ENCODE measurements around the gene PJA2. TPM values are rescaled to one million over a fixed set of nuclear protein-coding genes. Genes with fewer than 3 reads are reported as not detected.

PJA2 gene
- total RNA-seq, 2 experiments from 2014 or later, result 88.8 to 92.9 TPM

GRCh38 chr5:109313127-109313526 is 96.6 kb downstream of the PJA2 start:
- no peaks in the 10 kb centered on the region for H3K9me3 ChIP-seq (ENCODE audit: control insufficient read depth in 1 of 2, insufficient read depth in 1 of 2, low read length in 2 of 2)
- TF ChIP-seq, protein P1, sequence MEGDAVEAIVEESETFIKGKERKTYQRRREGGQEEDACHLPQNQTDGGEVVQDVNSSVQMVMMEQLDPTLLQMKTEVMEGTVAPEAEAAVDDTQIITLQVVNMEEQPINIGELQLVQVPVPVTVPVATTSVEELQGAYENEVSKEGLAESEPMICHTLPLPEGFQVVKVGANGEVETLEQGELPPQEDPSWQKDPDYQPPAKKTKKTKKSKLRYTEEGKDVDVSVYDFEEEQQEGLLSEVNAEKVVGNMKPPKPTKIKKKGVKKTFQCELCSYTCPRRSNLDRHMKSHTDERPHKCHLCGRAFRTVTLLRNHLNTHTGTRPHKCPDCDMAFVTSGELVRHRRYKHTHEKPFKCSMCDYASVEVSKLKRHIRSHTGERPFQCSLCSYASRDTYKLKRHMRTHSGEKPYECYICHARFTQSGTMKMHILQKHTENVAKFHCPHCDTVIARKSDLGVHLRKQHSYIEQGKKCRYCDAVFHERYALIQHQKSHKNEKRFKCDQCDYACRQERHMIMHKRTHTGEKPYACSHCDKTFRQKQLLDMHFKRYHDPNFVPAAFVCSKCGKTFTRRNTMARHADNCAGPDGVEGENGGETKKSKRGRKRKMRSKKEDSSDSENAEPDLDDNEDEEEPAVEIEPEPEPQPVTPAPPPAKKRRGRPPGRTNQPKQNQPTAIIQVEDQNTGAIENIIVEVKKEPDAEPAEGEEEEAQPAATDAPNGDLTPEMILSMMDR (IDR thresholded peaks at IDR 0.05), result no peak
- no peak overlapping the region for H3K4me3 Mint-ChIP-seq
- H3K27me3 Mint-ChIP-seq, result no peaks in the 10 kb centered on the region
- no peaks in the 10 kb centered on the region for H3K9me3 Mint-ChIP-seq
- CTCF ChIA-PET, result no interaction called here
- no peak overlapping the region for H3K27ac ChIP-seq (ENCODE audit: low read depth in 1 of 2, low read length in 2 of 2)
- intact Hi-C loops (cut with DNase I, micrococcal nuclease), result no loop called here
- H3K4me1 ChIP-seq (ENCODE audit: insufficient read depth, low read length), result no peaks in the 10 kb centered on the region
- H3K4me3 ChIP-seq (ENCODE audit: low read length), result no peak overlapping the region
- no peaks in the 10 kb centered on the region for H3K36me3 Mint-ChIP-seq (ENCODE audit: low read depth)
- DNase-seq (no peak), ATAC-seq (ENCODE audit: poor library complexity) (no peak)
- no peaks in the 10 kb centered on the region for H3K4me1 Mint-ChIP-seq (ENCODE audit: low read depth)
- no peak overlapping the region for H3K27ac Mint-ChIP-seq
- POLR2A ChIA-PET, result no interaction called here
- no peaks in the 10 kb centered on the region for H3K36me3 ChIP-seq (ENCODE audit: insufficient read depth, low read length)
- H3K27me3 ChIP-seq (ENCODE audit: control insufficient read depth in 1 of 2, insufficient read depth in 2 of 2, low read length in 2 of 2), result no peaks in the 10 kb centered on the region

- Mint-ChIP-seq H3K9me3 (no peaks in the 10 kb centered on the region), H3K4me1 (ENCODE audit: low read depth) (no peaks in the 10 kb centered on the region), H3K27me3 (no peaks in the 10 kb centered on the region), H3K36me3 (ENCODE audit: low read depth) (no peaks in the 10 kb centered on the region), H3K27ac (no peak overlapping the region), H3K4me3 (no peak overlapping the region)
- Histone ChIP-seq H3K27me3 (ENCODE audit: control insufficient read depth in 1 of 2, insufficient read depth in 2 of 2, low read length in 2 of 2) (no peaks in the 10 kb centered on the region), H3K4me1 (ENCODE audit: insufficient read depth, low read length) (no peaks in the 10 kb centered on the region), H3K9me3 (ENCODE audit: control insufficient read depth in 1 of 2, insufficient read depth in 1 of 2, low read length in 2 of 2) (no peaks in the 10 kb centered on the region), H3K27ac (ENCODE audit: low read depth in 1 of 2, low read length in 2 of 2) (no peak overlapping the region), H3K36me3 (ENCODE audit: insufficient read depth, low read length) (no peaks in the 10 kb centered on the region), H3K4me3 (ENCODE audit: low read length) (no peak overlapping the region)
- DNase-seq, result no peak
- ChIA-PET CTCF (no interaction called here), POLR2A (no interaction called here)
- no peak for ATAC-seq (ENCODE audit: poor library complexity)
- intact Hi-C loops (cut with DNase I, micrococcal nuclease), result no loop called here
- TF ChIP-seq, protein P1 (IDR thresholded peaks at IDR 0.05), result no peak
These were observed 97.1 kb downstream of the PJA2 start for GRCh38 chr5:109312695-109313094.

- Histone ChIP-seq H3K27ac (ENCODE audit: low read depth in 1 of 2, low read length in 2 of 2) (no peak overlapping the region), H3K9me3 (ENCODE audit: control insufficient read depth in 1 of 2, insufficient read depth in 1 of 2, low read length in 2 of 2) (no peaks in the 10 kb centered on the region), H3K36me3 (ENCODE audit: insufficient read depth, low read length) (no peaks in the 10 kb centered on the region), H3K27me3 (ENCODE audit: control insufficient read depth in 1 of 2, insufficient read depth in 2 of 2, low read length in 2 of 2) (no peaks in the 10 kb centered on the region), H3K4me1 (ENCODE audit: insufficient read depth, low read length) (no peaks in the 10 kb centered on the region), H3K4me3 (ENCODE audit: low read length) (no peak overlapping the region)
- POLR2A ChIA-PET, result no interaction called here
- Mint-ChIP-seq H3K36me3 (ENCODE audit: low read depth) (no peaks in the 10 kb centered on the region), H3K27me3 (no peaks in the 10 kb centered on the region), H3K27ac (no peak overlapping the region), H3K9me3 (no peaks in the 10 kb centered on the region), H3K4me3 (no peak overlapping the region), H3K4me1 (ENCODE audit: low read depth) (no peaks in the 10 kb centered on the region)
- DNase-seq, result no peak
- CTCF ChIA-PET, result no interaction called here
- no peak for ATAC-seq (ENCODE audit: poor library complexity)
- TF ChIP-seq, protein P1 (IDR thresholded peaks at IDR 0.05), result no peak
- intact Hi-C loops (cut with DNase I, micrococcal nuclease), result no loop called here
These were observed 99.5 kb downstream of the PJA2 start for GRCh38 chr5:109310315-109310714.

All from CD4-positive, alpha-beta T cell (primary cell).